GM21367 (cell line): ENCODE results near the gene HLA-DRB5.
"Not testable (repeated sequence)": the region's sequence is repeated elsewhere in the genome, so short reads cannot be mapped to it uniquely, and the experiment has no call there.

Source experiments
- ATAC-seq: cut with Tn5 transposase; IDR thresholded peaks from one replicate; pipeline ENCODE4 v1.9.1; 2021; ENCODE audit not compliant: unreplicated experiment

Gene HLA-DRB5

DNA sequence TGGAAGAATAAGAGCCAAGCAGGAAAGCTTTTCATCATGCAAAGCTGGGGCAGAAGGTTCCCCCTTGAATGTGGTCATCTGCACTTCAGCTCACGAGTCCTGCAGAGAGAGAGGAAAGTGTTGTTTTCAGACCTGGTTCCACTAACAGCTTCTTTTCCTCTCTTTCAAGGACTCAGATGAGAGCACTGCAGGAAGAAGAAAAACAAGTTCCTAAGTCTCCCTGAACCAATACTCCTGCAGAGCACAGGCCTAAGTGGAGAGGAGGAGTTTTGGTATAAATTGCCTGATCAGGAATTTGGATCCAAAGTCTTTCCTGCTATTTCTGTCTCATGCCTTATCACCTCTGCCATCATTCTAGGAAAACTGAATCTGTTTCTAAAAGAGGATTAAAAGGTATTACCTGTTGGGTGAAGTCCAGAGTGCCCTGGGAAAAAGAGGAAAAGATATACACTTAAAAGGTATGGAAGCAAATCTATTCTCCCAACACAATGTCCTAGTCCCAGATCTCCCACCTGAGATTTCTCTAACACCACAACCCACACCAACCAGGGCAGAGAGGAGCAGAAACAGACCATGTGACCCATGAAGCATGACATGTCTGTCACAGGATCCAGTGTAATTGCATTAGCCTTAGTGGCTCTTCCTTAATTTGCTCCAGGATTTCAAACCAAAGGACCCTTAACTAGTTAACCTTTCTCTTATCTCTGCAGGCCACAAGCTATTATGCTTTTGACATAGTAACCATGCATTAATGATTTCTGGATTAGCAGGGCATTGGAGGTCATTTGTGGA is 12.2 kb downstream of the HLA-DRB5 start:
- no peak for ATAC-seq

DNA sequence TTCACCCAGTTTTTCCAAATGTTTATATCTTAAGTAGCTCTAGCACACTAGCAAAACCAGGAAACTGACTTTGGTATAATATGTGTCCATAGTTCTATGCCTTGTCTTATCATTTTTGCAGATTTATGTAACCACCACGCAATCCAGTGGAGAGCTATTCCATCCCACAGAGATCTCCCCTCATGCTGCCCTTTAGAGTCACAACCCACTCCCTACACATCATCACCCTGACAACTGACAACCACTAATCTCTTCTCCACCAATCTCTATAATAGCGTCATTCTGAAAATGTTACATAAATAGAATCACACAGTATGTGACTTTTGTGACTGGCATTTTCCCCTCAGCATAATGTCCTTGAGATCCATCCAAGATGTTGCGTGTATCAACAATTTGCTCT is 29.1 kb downstream of the HLA-DRB5 start:
- ATAC-seq, result no peak

DNA sequence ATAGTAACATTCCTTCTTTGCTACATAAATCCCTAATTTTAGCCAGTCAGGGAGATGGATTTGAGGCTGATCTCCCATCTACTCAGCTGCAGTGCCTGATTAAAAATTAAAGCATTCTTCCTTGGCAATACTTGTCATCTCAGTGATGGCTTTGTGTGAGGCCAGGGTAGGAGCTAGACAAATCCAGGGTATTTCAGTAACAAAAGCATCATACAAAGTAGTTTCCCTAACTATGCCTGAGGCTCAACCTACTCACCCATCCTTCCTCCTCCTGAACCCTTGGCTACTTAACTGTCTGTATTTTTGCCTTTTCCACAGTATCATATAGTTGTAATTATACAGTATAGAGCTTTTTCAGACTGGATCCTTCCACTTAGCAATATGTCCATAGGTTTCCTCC is 37.7 kb downstream of the HLA-DRB5 start:
- no peak for ATAC-seq

GRCh38 chr6:32491700-32492099 is 38.4 kb downstream of the HLA-DRB5 start:
- no peak for ATAC-seq

GRCh38 chr6:32488083-32488482 is 42.0 kb downstream of the HLA-DRB5 start:
- ATAC-seq, result no peak

DNA sequence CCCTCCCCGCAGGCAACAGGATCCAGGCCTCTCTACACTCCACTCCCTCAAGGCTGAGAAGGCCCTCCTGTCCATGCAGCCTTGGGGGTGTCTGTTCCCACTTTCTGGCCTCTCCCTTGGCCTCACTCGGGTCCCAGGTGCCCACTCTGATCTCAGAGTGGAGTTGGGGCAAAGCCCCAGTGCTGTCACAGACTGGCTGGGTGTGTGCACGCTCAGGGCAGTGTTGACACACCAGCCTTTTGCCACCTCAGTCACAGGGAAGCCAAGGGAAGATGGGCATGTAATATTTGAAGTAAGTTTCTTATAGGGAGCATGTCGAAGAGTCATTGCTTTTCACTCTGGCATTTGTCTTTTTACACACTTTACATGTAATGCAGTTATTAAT is 45.5 kb downstream of the HLA-DRB5 start:
- ATAC-seq, result no peak

DNA sequence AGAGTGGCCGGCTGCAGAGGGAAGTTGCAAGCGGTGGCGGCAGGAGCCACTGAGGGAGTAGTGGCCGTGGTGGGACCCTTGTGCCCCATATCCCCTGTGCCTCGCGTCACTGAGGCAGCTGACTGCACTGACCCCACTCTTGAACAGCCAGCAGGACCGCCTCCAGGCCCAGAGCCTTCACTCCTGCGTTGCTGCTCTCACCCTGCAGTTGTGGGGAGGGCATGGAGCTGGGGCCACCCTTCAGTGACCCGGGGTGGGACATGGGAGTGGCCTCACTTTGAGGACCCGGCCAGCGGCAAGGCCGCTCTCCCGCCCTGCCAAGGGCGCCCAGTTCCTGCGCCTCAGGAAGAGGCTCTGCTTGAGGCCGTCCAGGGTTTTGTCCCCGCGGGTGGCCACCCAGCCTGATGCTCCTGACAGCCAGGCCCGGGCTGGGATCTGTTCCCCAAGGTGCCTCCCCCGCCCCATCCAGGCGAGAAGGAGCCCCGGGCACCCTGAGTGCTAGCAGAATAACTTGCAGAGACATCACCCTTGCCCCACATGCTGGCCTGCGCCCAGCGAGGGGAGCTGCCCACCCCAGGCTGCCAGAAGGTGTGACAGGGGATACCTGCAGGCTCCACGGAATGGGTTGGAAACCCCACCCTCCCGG is 46.0 kb downstream of the HLA-DRB5 start:
- ATAC-seq, result no peak

DNA sequence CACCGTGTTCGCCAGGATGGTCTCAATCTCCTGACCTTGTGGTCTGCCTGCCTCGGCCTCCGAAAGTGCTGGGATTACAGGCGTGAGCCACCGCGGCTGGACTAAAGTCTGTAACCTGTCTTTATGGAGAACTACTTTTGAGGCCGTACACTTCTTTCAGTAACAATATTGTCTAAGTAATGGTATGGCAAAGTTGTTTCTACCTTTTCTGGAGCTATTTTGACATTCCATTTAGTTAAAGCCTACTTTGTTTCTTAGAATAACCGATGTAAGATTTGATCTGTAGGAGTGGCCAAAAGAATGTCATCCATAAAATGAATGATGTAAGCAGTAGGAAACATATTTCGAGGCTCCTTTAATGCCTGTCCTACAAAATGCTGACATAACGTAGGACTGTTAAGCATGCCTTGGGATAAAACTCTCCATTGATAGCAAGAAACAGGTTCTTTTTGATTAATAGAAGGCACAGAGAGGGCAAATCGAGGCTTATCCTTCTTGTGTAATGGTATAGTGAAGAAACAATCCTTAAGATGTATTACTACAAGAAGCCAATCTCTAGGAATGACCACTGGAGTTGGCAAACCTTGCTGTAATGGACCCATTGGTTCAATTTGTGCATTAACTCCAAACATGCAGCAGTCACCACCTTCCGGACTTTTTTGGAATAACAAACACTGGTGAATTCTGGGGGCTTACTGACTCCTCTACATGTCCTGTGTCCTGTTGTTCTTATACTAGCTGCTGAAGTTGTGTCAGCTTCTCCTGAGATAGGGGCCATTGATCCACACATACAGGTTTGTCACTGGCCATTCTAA is 54.5 kb downstream of the HLA-DRB5 start:
- no peak for ATAC-seq

DNA sequence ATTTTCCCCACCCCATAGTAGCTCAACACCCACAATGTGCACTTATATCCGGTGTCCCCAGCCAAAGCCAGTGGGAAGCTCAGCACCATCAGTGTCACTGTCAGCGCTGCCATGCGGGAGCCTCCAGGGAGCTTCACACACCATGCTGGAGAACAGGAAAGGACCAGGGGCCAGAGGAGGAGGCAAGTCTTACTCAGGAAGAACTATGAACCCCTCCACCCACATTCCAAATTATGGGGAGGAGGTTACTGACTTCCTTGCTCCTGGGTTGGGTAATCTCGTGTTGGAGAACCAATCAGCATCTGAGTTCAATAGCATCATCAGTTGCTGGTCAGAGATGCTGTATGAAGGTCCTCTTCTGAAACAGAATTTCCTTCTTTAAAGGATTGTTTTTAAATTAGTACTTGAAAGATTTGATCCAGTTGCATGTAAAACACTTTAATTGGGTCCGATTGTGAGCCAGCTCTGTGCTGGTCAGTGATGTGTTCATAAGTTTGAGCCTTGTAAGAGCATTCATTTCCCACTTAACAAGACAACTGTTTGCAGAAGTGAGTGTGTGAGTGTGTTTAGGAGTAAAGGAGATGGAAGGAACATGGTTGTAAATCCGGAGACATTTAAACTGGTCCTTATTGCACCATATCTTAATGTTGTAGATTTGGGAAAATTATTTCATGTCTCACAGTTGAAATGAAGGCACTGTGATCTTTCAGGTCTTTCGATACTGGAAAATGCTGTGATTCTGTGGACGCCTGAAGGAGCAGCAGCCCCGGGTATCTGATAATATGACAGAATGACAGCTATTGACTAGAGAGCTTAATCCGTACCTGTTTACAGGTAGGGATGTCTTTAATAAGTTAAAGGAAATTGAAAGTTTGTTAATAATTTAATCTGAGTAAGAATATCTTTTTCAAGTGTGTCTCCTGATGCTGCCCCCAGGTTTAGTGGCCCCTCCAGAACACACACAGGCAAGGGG is 56.4 kb downstream of the HLA-DRB5 start:
- peak; percentile 92 for ATAC-seq

DNA sequence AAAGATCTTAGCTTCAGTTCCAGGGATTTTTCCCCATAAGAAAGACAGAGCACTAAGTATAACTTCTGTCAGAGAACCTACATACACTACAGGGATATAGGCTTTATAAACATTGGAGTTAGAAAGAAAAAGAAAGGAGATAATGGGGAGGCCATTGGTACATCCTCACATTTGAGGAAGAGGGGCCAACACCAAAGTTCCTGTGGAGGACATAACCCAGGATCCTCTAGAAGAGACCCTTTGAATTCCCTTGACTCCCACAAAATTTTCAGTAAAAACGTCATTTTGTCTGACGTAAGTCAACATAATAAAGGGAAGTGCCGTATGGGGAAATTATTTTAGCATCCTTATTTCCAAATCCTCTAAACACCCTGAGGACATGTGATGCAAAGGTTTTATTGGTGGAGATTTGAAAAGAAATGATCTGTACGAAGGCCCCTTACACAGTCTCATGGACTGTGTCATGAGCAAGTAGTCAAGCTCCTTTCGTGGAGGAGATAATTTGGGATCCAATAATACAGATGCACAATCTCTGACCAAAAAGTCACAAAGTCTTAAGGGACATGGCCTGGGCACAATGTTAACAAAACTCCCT is 57.2 kb downstream of the HLA-DRB5 start:
- no peak for ATAC-seq

DNA sequence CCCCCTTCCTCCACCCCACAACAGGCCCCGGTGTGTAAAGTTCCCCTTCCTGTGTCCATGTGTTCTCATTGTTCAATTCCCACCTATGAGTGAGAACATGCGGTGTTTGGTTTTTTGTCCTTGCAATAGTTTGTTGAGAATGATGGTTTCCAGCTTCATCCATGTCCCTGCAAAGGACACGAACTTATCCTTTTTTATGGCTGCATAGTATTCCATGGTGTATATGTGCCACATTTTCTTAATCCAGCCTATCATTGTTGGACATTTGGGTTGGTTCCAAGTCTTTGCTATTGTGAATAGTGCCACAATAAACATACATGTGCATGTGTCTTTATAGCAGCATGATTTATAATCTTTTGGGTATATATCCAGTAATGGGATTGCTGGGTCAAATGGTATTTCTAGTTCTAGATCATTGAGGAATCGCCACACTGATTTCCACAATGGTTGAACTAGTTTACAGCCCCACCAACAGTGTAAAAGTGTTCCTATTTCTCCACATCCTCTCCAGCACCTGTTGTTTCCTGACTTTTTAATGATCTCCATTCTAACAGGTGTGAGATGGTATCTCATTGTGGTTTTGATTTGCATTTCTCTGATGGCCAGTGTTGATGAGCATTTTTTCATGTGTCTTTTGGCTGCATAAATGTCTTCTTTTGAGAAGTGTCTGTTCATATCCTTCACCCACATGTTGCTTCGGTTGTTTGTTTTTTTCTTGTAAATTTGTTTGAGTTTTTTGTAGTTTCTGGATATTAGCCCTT is 62.2 kb downstream of the HLA-DRB5 start:
- ATAC-seq, result not testable (repeated sequence)
